Activated CD4-positive, alpha-beta T cell treated with anti-CD3 and anti-CD28 coated beads, Interleukin-2, Interleukin-6, amounts not matched to agents 100 ng/mL and 50 ng/mL, durations not matched to agents 16 hours and 8 hours (primary cell): ENCODE data around the gene U2SURP.
"Not testable (repeated sequence)": the region's sequence is repeated elsewhere in the genome, so short reads cannot be mapped to it uniquely, and the experiment has no call there.

Experiments used
- DNase-seq: peaks from one replicate; pipeline ENCODE4 v3.0.0-alpha.2; 2020

U2SURP gene

GRCh38 chr3:143024351-143024960 is 23.1 kb downstream of the U2SURP start:
- no peak for DNase-seq

- no peak for DNase-seq
These were observed 30.0 kb downstream of the U2SURP start for GRCh38 chr3:143031327-143031726.

GRCh38 chr3:143031796-143032387 is 30.5 kb downstream of the U2SURP start:
- not testable (repeated sequence) for DNase-seq

GRCh38 chr3:143035466-143036211 is 34.3 kb downstream of the U2SURP start:
- DNase-seq: no peak

GRCh38 chr3:143036557-143036956 is 35.2 kb downstream of the U2SURP start:
- DNase-seq: no peak

GRCh38 chr3:143037867-143038266 is 36.5 kb downstream of the U2SURP start:
- no peak for DNase-seq

- no peak for DNase-seq
These were observed 39.0 kb downstream of the U2SURP start for GRCh38 chr3:143040261-143040879.

- DNase-seq: no peak
These were observed 40.5 kb downstream of the U2SURP start for GRCh38 chr3:143041903-143042302.

- no peak for DNase-seq
These were observed 44.3 kb downstream of the U2SURP start for GRCh38 chr3:143045639-143046038.

GRCh38 chr3:143046075-143046474 is 44.7 kb downstream of the U2SURP start:
- not testable (repeated sequence) for DNase-seq

- DNase-seq: no peak
These were observed 52.6 kb downstream of the U2SURP start for GRCh38 chr3:143054011-143054410.

GRCh38 chr3:143056372-143056771 is 55.0 kb downstream of the U2SURP start:
- no peak for DNase-seq

- peak; percentile 79 for DNase-seq
These were observed 59.5 kb downstream of the U2SURP start for GRCh38 chr3:143060906-143061305.

- no peak for DNase-seq
These were observed 61.6 kb downstream of the U2SURP start for GRCh38 chr3:143063018-143063417.

- DNase-seq: no peak
These were observed 63.4 kb downstream of the U2SURP start for GRCh38 chr3:143064777-143065176.

GRCh38 chr3:143065364-143065763 is 64.0 kb downstream of the U2SURP start:
- DNase-seq: no peak

GRCh38 chr3:143066033-143066432 is 64.7 kb downstream of the U2SURP start:
- DNase-seq: no peak

- DNase-seq: no peak
These were observed 65.8 kb downstream of the U2SURP start for GRCh38 chr3:143067201-143067600.

GRCh38 chr3:143068059-143068458 is 66.7 kb downstream of the U2SURP start:
- no peak for DNase-seq

GRCh38 chr3:143070977-143071551 is 69.7 kb downstream of the U2SURP start:
- DNase-seq: no peak

GRCh38 chr3:143071776-143072175 is 70.4 kb downstream of the U2SURP start:
- no peak for DNase-seq

GRCh38 chr3:143072298-143073020 is 71.1 kb downstream of the U2SURP start:
- DNase-seq: not testable (repeated sequence)

- DNase-seq: not testable (repeated sequence)
These were observed 72.2 kb downstream of the U2SURP start for GRCh38 chr3:143073541-143073940.
